HG03280 (cell line): ENCODE results near the gene ARHGAP10.
"Not testable (repeated sequence)": the region's sequence is repeated elsewhere in the genome, so short reads cannot be mapped to it uniquely, and the experiment has no call there.

ENCODE experiments used
- ATAC-seq: cut with Tn5 transposase; IDR thresholded peaks from one replicate; pipeline ENCODE4 v1.9.1; 2021; ENCODE audit warnings: mild to moderate bottlenecking, moderate library complexity; ENCODE audit not compliant: unreplicated experiment

ARHGAP10 gene

GRCh38 chr4:147885216-147885615, 153.3 kb downstream of the ARHGAP10 start:
- not testable (repeated sequence) for ATAC-seq

- ATAC-seq = no peak
Measured at GRCh38 chr4:147891476-147892115, 159.7 kb downstream of the ARHGAP10 start.

GRCh38 chr4:147899512-147899911, 167.6 kb downstream of the ARHGAP10 start:
- no peak for ATAC-seq

- ATAC-seq = no peak
Measured at GRCh38 chr4:147901388-147901787, 169.5 kb downstream of the ARHGAP10 start.

GRCh38 chr4:147901916-147902315, 170.0 kb downstream of the ARHGAP10 start:
- no peak for ATAC-seq

- ATAC-seq = no peak
Measured at GRCh38 chr4:147909225-147909624, 177.3 kb downstream of the ARHGAP10 start.

- no peak for ATAC-seq
Measured at GRCh38 chr4:147910315-147910714, 178.4 kb downstream of the ARHGAP10 start.

GRCh38 chr4:147912106-147912505, 180.2 kb downstream of the ARHGAP10 start:
- ATAC-seq = not testable (repeated sequence)

GRCh38 chr4:147913137-147913536, 181.2 kb downstream of the ARHGAP10 start:
- no peak for ATAC-seq

- no peak for ATAC-seq
Measured at GRCh38 chr4:147916351-147916750, 184.5 kb downstream of the ARHGAP10 start.

GRCh38 chr4:147923381-147923780, 191.5 kb downstream of the ARHGAP10 start:
- no peak for ATAC-seq

- ATAC-seq = no peak
Measured at GRCh38 chr4:147923854-147924253, 192.0 kb downstream of the ARHGAP10 start.

GRCh38 chr4:147924604-147925412, 192.9 kb downstream of the ARHGAP10 start:
- no peak for ATAC-seq

GRCh38 chr4:147927377-147928137, 195.7 kb downstream of the ARHGAP10 start:
- no peak for ATAC-seq

GRCh38 chr4:147928400-147928799, 196.5 kb downstream of the ARHGAP10 start:
- ATAC-seq = no peak

GRCh38 chr4:147929746-147930145, 197.9 kb downstream of the ARHGAP10 start:
- ATAC-seq = no peak

GRCh38 chr4:147933316-147933715, 201.4 kb downstream of the ARHGAP10 start:
- ATAC-seq = no peak

GRCh38 chr4:147933779-147934178, 201.9 kb downstream of the ARHGAP10 start:
- ATAC-seq = no peak

- no peak for ATAC-seq
Measured at GRCh38 chr4:147938496-147938895, 206.6 kb downstream of the ARHGAP10 start.

- ATAC-seq = no peak
Measured at GRCh38 chr4:147940171-147940570, 208.3 kb downstream of the ARHGAP10 start.

- no peak for ATAC-seq
Measured at GRCh38 chr4:147941373-147941772, 209.5 kb downstream of the ARHGAP10 start.

- peak; percentile 43 for ATAC-seq
Measured at GRCh38 chr4:147942729-147943128, 210.8 kb downstream of the ARHGAP10 start.
